HepG2 (cell line): ENCODE measurements around the gene UCN3. TPM values are rescaled to one million over a fixed set of nuclear protein-coding genes. Genes with fewer than 3 reads are reported as not detected.

ENCODE experiments used
- ATAC-seq: fragments of 200-7000 bp; cut with Tn5 transposase; 3 replicates; pipeline ENCODE4 v1.9.1; 2020; ENCODE audit warnings: mild to moderate bottlenecking, moderate library complexity
- BruUV-seq: library from RNA; stranded (reverse); fragments of 400-500 nt; replicated peaks from 2 replicates; lab custom pipeline; 2021; lab: Mats Ljungman, UMichigan
- CTCF ChIA-PET: fragments of 300-600 bp; formaldehyde crosslinking; extraction: SDS; loops from one replicate; lab custom pipeline; 2021; ENCODE audit warnings: low total read pairs, inconsistent platforms, low intra/inter-chr PET ratio; lab: Yijun Ruan, JAX
- POLR2A ChIA-PET: fragments of 350-600 bp; sonication (Branson Sonifier 250); formaldehyde crosslinking; loops from one replicate; lab custom pipeline; 2020; ENCODE audit warnings: antibody characterized with exemption, inconsistent platforms; lab: Yijun Ruan, JAX
- DNase-seq: peaks from one replicate; pipeline ENCODE4 v3.0.0-alpha.2; 2015; ENCODE audit warnings: low spot score
- FAIRE-seq: peaks from 3 replicates; lab custom pipeline; 2011; peaks lifted over from hg19 to GRCh38; lab: Jason Lieb, UNC
- H2AFZ ChIP-seq: one replicate; pipeline ENCODE4 v1.6.1; 2011; ENCODE audit warnings: low read length, inconsistent platforms
- H3K27ac ChIP-seq: fragments of 300-600 bp; 3 replicates; pipeline ENCODE4 v1.8.0; 2011; ENCODE audit warnings: mixed run types, mild to moderate bottlenecking, mixed read lengths, low read length, inconsistent platforms; ENCODE audit not compliant: insufficient read depth; ENCODE audit errors: extremely low read length
- H3K27me3 ChIP-seq, 2 experiments: fragments of 200-600 bp in 1 of 2; 2 replicates in 1 of 2; 3 replicates in 1 of 2; pipeline versions ENCODE4 v1.6.0 to v1.8.0; 2011; ENCODE audit warnings: low read length in 2 of 2, mild to moderate bottlenecking in 2 of 2, moderate library complexity in 2 of 2, inconsistent platforms in 1 of 2; ENCODE audit not compliant: insufficient read depth in 2 of 2, control insufficient read depth in 1 of 2
- H3K36me3 ChIP-seq, 2 experiments: fragments of 200-600 bp in 1 of 2; replicated peaks in 1 of 2; 2 replicates in 1 of 2; 3 replicates in 1 of 2; pipeline versions ENCODE4 v1.5.1 to v1.8.0; 2011; ENCODE audit warnings: low read length in 2 of 2, inconsistent platforms in 1 of 2; ENCODE audit not compliant: insufficient read depth in 2 of 2, control insufficient read depth in 1 of 2
- H3K4me1 ChIP-seq: 2 replicates; pipeline ENCODE4 v1.5.1; 2012; ENCODE audit warnings: low read length, inconsistent platforms; ENCODE audit not compliant: insufficient read depth
- H3K4me2 ChIP-seq: 2 replicates; pipeline ENCODE4 v1.6.0; 2011; ENCODE audit warnings: low read depth, low read length, inconsistent platforms
- H3K4me3 ChIP-seq, 3 experiments: fragments of 200-600 bp in 1 of 3; sonication (generic), shearing (Covaris generic) in 1 of 3; replicated peaks in 1 of 3; 2 replicates each; pipeline ENCODE4 v1.5.1; 2011 to 2016; ENCODE audit warnings: low read length in 3 of 3, inconsistent platforms in 2 of 3, low read depth in 2 of 3, mild to moderate bottlenecking in 2 of 3, control low read depth in 1 of 3, mixed read lengths in 1 of 3; ENCODE audit not compliant: insufficient read depth in 1 of 3
- H3K79me2 ChIP-seq: one replicate; pipeline ENCODE4 v1.6.1; 2011; ENCODE audit warnings: low read length, inconsistent platforms; ENCODE audit not compliant: insufficient read depth
- H3K9ac ChIP-seq: 2 replicates; pipeline ENCODE4 v1.6.0; 2011; ENCODE audit warnings: mild to moderate bottlenecking, low read depth, low read length, inconsistent platforms; ENCODE audit not compliant: insufficient read depth
- H3K9me3 ChIP-seq: 2 replicates; pipeline ENCODE4 v1.5.1; 2012; ENCODE audit warnings: mild to moderate bottlenecking, low read length
- H4K20me1 ChIP-seq: 2 replicates; pipeline ENCODE4 v1.6.0; 2011; ENCODE audit warnings: inconsistent platforms, mild to moderate bottlenecking, low read length, moderate library complexity; ENCODE audit not compliant: insufficient read depth
- MBD4 ChIP-seq: IDR thresholded peaks from 2 replicates; pipeline ENCODE4 v1.6.1; 2012; ENCODE audit warnings: low read length, inconsistent platforms, borderline replicate concordance
- RAD21 ChIP-seq: fragments of 450-650 bp; formaldehyde crosslinking; IDR thresholded peaks from 2 replicates; pipeline ENCODE4 v1.5.0; 2020; ENCODE audit warnings: mild to moderate bottlenecking
- RORA ChIP-seq: sonication (generic); formaldehyde crosslinking; IDR thresholded peaks from 2 replicates; pipeline ENCODE4 v1.5.0; 2020; ENCODE audit warnings: mild to moderate bottlenecking, missing genetic modification reagents, moderate library complexity
- SOX5 ChIP-seq: IDR thresholded peaks from 2 replicates; pipeline ENCODE4 v1.6.1; 2016; ENCODE audit warnings: borderline replicate concordance
- TRIM24 ChIP-seq: sonication (generic); formaldehyde crosslinking; IDR thresholded peaks from 2 replicates; pipeline ENCODE4 v1.8.0; 2022; ENCODE audit warnings: mild to moderate bottlenecking, missing genetic modification reagents
- XBP1 ChIP-seq: sonication (generic); formaldehyde crosslinking; IDR thresholded peaks from 2 replicates; pipeline ENCODE4 v1.5.0; 2020; ENCODE audit warnings: missing genetic modification reagents
- ZNF660 ChIP-seq: sonication (generic); formaldehyde crosslinking; IDR thresholded peaks from 2 replicates; pipeline ENCODE4 v1.5.1; 2020; ENCODE audit warnings: mild to moderate bottlenecking, low read depth, missing genetic modification reagents, borderline replicate concordance
- WGBS: methylation state at CpG from one replicate; pipeline ENCODE4 v1.1.6; 2017; ENCODE audit warnings: low lambda C conversion rate; 5-methylcytosine and 5-hydroxymethylcytosine counted together
- in situ Hi-C: cut with HindIII; loops from 2 replicates; pipeline ENCODE4 v1.10.0; 2017; ENCODE audit warnings: low pct_unique_long_range_greater_than_20kb; ENCODE audit not compliant: extremely low pct_ligation_motif_present
- intact Hi-C: fragments of 100-400 bp; cut with micrococcal nuclease; formaldehyde crosslinking; loops from one replicate; pipeline ENCODE4 v1.10.0; 2022; ENCODE audit not compliant: unreplicated experiment
- polyA plus RNA-seq, 8 experiments: library from polyadenylated mRNA; depleted of rRNA in 3 of 8; stranded (reverse) in 7 of 8; unstranded in 1 of 8; fragments of >200 nt; fragmentation: Illumina TruSeq in 4 of 8; extraction: Trizol in 4 of 8; gene quantifications; 2 replicates each; pipeline versions ENCODE4 v1.2.1 to v1.2.3, GENCODE V29; 2011 to 2016; ENCODE audit warnings: low read depth in 4 of 8, missing spikeins in 1 of 8, mixed read lengths in 1 of 8; ENCODE audit not compliant: insufficient read depth in 1 of 8
- total RNA-seq, 5 experiments: library from RNA; depleted of rRNA; stranded (reverse); fragments of >200 nt; fragmentation: Illumina TruSeq; extraction: Trizol; gene quantifications; 2 replicates each; pipeline ENCODE4 v1.2.3, GENCODE V29; 2016; ENCODE audit warnings: low read depth in 1 of 5
- TF ChIP-seq, protein P1 (sequence below): sonication (generic); formaldehyde crosslinking; conservative IDR thresholded peaks from 2 replicates; pipeline ENCODE4 v1.5.0; 2020; ENCODE audit warnings: missing genetic modification reagents
- TF ChIP-seq, protein P2 (sequence below): sonication (generic); IDR thresholded peaks from 2 replicates; pipeline ENCODE4 v1.6.1; 2016; ENCODE audit warnings: low read depth, borderline replicate concordance

Gene UCN3
- total and polyA plus RNA-seq, 2 of the 13 experiments (the other 11 are each of a cell fraction or from before 2014, with no cell fraction given): not detected

- Histone ChIP-seq H3K27me3 (peaks cover 3 to 44% of the 10 kb centered on the region in 2 experiments; a peak in 4 of 5 replicates), H3K4me1 (no peaks in the 10 kb centered on the region), H3K9ac (no peak overlapping the region), H3K4me2 (no peak overlapping the region), H3K36me3 (no peaks in the 10 kb centered on the region), H3K4me3 (no peak overlapping the region), H3K79me2 (no peaks in the 10 kb centered on the region), H2AFZ (no peak overlapping the region), H4K20me1 (no peaks in the 10 kb centered on the region), H3K9me3 (no peaks in the 10 kb centered on the region), H3K27ac (no peak overlapping the region)
- in situ Hi-C loops: no loop called here
- FAIRE-seq (no peak), DNase-seq (no peak), ATAC-seq (no peak)
- ChIA-PET POLR2A (no interaction called here), CTCF (no interaction called here)
- WGBS: 13% methylated on average over 3 of the region's 3 CpGs
- no TSS peak for BruUV-seq
- intact Hi-C loops: no loop called here
- TF ChIP-seq RAD21 (CRISPR knock-in tag) (no peak), TRIM24 (CRISPR knock-in tag) (no peak), SOX5 (no peak), RORA (CRISPR knock-in tag) (no peak), ZNF660 (CRISPR knock-in tag) (no peak), XBP1 (CRISPR knock-in tag) (no peak), MBD4 (no peak)
- TF ChIP-seq, protein P1, sequence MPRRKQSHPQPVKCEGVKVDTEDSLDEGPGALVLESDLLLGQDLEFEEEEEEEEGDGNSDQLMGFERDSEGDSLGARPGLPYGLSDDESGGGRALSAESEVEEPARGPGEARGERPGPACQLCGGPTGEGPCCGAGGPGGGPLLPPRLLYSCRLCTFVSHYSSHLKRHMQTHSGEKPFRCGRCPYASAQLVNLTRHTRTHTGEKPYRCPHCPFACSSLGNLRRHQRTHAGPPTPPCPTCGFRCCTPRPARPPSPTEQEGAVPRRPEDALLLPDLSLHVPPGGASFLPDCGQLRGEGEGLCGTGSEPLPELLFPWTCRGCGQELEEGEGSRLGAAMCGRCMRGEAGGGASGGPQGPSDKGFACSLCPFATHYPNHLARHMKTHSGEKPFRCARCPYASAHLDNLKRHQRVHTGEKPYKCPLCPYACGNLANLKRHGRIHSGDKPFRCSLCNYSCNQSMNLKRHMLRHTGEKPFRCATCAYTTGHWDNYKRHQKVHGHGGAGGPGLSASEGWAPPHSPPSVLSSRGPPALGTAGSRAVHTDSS (CRISPR knock-in tag): no peak
- TF ChIP-seq, protein P2, sequence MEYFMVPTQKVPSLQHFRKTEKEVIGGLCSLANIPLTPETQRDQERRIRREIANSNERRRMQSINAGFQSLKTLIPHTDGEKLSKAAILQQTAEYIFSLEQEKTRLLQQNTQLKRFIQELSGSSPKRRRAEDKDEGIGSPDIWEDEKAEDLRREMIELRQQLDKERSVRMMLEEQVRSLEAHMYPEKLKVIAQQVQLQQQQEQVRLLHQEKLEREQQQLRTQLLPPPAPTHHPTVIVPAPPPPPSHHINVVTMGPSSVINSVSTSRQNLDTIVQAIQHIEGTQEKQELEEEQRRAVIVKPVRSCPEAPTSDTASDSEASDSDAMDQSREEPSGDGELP: no peak
Observed at GRCh38 chr10:5354068-5354467, 10.7 kb upstream of the UCN3 start.
